ENCODE measurements around the gene PDZRN3.

PDZRN3 gene

DNA sequence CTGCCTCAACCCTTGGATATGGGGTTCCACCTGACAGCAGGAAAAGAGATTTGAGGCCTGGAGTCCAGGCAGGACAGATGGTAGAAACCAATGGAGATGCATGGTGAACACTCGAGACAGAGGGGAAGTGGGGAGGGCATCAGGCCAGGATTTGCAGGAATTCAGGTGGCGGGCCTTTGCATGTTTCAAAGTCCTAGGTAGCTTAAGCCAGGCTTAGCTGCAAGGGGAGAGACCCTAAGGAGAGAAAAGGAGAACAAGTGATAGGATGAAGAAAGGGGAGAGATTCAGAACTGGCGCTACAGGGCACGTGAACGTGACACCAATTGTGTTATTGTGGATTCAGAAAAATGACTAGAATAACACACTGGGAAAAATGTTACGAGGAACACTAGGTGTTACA, 182.6 kb downstream of the PDZRN3 start:
- in situ Hi-C loops (cut with HindIII; ENCODE audit: low sequenced_read_pairs) = no loop called here
- no peak for DNase-seq (ENCODE audit: low read depth, low spot score)
- TF ChIP-seq CTCF (IDR thresholded peaks at IDR 0.05; ENCODE audit: low read depth, low read length) = no peak
- H3K4me3 ChIP-seq (ENCODE audit: low read depth, low read length) = no peak overlapping the region

GRCh38 chr3:73437828-73438227, 186.9 kb downstream of the PDZRN3 start:
- H3K4me3 ChIP-seq (ENCODE audit: low read depth, low read length) = no peak overlapping the region
- in situ Hi-C loops (cut with HindIII; ENCODE audit: low sequenced_read_pairs) = no loop called here
- no peak for TF ChIP-seq CTCF (IDR thresholded peaks at IDR 0.05; ENCODE audit: low read depth, low read length)
- DNase-seq (ENCODE audit: low read depth, low spot score) = no peak

DNA sequence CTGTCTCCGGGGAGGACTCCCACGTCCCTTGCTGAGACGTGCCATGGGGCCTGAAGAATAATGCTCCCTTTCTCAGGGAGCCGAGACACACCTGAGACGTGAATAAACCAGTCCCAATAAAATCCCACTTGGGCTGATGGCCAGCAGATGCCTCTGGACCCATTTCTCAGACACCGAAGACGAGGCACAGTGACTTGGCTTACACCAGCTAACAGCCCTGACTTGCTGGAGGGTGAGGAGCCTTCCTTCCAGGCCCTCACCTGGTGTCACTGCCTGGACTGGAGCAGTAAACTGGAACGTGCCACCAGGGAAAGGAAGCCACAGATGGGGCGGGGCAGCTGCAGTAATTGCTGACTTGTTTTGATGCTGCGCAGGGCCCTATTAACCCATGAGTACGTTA, 189.7 kb downstream of the PDZRN3 start:
- DNase-seq (ENCODE audit: low read depth, low spot score) = no peak
- no peak for TF ChIP-seq CTCF (IDR thresholded peaks at IDR 0.05; ENCODE audit: low read depth, low read length)
- in situ Hi-C loops (cut with HindIII; ENCODE audit: low sequenced_read_pairs) = no loop called here
- H3K4me3 ChIP-seq (ENCODE audit: low read depth, low read length) = no peak overlapping the region

- no peak for TF ChIP-seq CTCF (IDR thresholded peaks at IDR 0.05; ENCODE audit: low read depth, low read length)
- no peak for DNase-seq (ENCODE audit: low read depth, low spot score)
- in situ Hi-C loops (cut with HindIII; ENCODE audit: low sequenced_read_pairs) = no loop called here
- no peak overlapping the region for H3K4me3 ChIP-seq (ENCODE audit: low read depth, low read length)
Observed at GRCh38 chr3:73433687-73434086, 191.1 kb downstream of the PDZRN3 start.

- DNase-seq (ENCODE audit: low read depth, low spot score) = no peak
- no peak for TF ChIP-seq CTCF (IDR thresholded peaks at IDR 0.05; ENCODE audit: low read depth, low read length)
- in situ Hi-C loops (cut with HindIII; ENCODE audit: low sequenced_read_pairs) = no loop called here
- H3K4me3 ChIP-seq (ENCODE audit: low read depth, low read length) = no peak overlapping the region
Observed at GRCh38 chr3:73433079-73433478, 191.7 kb downstream of the PDZRN3 start.

DNA sequence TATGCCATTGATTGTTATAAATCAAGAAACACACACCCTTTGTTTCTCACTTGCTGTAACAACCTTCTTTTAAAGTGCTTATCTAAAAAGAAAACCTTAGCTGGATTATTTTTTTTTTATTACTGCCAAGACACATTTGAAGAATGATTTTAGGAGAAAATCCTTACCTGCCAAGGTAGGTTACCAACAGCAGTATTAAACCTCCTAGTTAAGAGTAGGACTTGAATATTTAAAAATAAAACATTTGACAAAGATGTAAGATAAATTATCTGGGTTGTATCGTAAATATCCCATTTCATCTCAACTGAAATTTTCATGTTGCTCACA, 192.1 kb downstream of the PDZRN3 start:
- DNase-seq (ENCODE audit: low read depth, low spot score) = no peak
- in situ Hi-C loops (cut with HindIII; ENCODE audit: low sequenced_read_pairs) = no loop called here
- H3K4me3 ChIP-seq (ENCODE audit: low read depth, low read length) = no peak overlapping the region
- no peak for TF ChIP-seq CTCF (IDR thresholded peaks at IDR 0.05; ENCODE audit: low read depth, low read length)

- in situ Hi-C loops (cut with HindIII; ENCODE audit: low sequenced_read_pairs) = no loop called here
- TF ChIP-seq CTCF (IDR thresholded peaks at IDR 0.05; ENCODE audit: low read depth, low read length) = peak; percentile 72
- DNase-seq (ENCODE audit: low read depth, low spot score) = peak; percentile 48
- H3K4me3 ChIP-seq (ENCODE audit: low read depth, low read length) = no peak overlapping the region
Observed at GRCh38 chr3:73432023-73432705, 192.6 kb downstream of the PDZRN3 start.
